ENCODE data around the gene NCAM1.

DNA sequence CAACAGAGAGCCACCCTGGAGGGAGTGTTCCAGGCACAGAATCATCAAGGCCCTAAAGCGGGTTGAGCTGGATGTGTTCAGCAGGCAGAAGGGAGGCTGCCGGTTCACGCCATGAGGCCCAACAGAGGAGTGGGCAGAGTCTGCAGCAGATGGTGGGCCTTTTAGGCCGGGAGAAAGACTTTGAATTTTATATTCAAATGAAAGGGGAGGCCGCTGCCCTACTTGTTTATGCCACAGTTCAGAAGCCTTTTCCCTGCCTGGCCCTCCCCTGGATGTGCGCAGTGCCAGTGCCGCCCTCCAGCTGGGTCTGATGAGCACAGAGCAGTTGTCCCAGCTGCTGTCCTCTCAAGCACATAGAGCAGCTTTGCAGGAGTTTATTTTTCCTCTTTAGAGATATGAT is 306.3 kb downstream of the NCAM1 start:
- TF ChIP-seq, protein P1, sequence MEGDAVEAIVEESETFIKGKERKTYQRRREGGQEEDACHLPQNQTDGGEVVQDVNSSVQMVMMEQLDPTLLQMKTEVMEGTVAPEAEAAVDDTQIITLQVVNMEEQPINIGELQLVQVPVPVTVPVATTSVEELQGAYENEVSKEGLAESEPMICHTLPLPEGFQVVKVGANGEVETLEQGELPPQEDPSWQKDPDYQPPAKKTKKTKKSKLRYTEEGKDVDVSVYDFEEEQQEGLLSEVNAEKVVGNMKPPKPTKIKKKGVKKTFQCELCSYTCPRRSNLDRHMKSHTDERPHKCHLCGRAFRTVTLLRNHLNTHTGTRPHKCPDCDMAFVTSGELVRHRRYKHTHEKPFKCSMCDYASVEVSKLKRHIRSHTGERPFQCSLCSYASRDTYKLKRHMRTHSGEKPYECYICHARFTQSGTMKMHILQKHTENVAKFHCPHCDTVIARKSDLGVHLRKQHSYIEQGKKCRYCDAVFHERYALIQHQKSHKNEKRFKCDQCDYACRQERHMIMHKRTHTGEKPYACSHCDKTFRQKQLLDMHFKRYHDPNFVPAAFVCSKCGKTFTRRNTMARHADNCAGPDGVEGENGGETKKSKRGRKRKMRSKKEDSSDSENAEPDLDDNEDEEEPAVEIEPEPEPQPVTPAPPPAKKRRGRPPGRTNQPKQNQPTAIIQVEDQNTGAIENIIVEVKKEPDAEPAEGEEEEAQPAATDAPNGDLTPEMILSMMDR (IDR thresholded peaks at IDR 0.05; ENCODE audit: extremely low read depth in 1 of 2, insufficient read depth in 1 of 2, low read depth in 1 of 2, low read length in 2 of 2), result no peak
- TF ChIP-seq EZH2 (IDR thresholded peaks at IDR 0.05; ENCODE audit: borderline replicate concordance, low read depth, low read length, severe bottlenecking), result no peak

Data from endothelial cell of umbilical vein (primary cell).